H9 (cell line): Measurements from ENCODE around the gene PPP2R1A. TPM values are rescaled to one million over a fixed set of nuclear protein-coding genes. Genes with fewer than 3 reads are reported as not detected.

Experiments
- DNase-seq: peaks from one replicate; pipeline ENCODE4 v3.0.0-alpha.2; 2017
- H2AFZ ChIP-seq: one replicate; pipeline ENCODE4 v1.6.1; 2013; ENCODE audit warnings: mild to moderate bottlenecking, low read length, control low read depth, moderate library complexity
- H2AK5ac ChIP-seq: 2 replicates; pipeline ENCODE4 v1.6.1; 2013; ENCODE audit warnings: low read length, control low read depth, mixed read lengths; ENCODE audit not compliant: insufficient read length
- H2BK120ac ChIP-seq: one replicate; pipeline ENCODE4 v1.6.1; 2013; ENCODE audit warnings: low read depth, mild to moderate bottlenecking, low read length, control low read depth, inconsistent platforms; ENCODE audit not compliant: poor library complexity, severe bottlenecking
- H2BK12ac ChIP-seq: 2 replicates; pipeline ENCODE4 v1.6.1; 2013; ENCODE audit warnings: low read length, control low read depth, mixed read lengths, low read depth; ENCODE audit not compliant: insufficient read length
- H2BK15ac ChIP-seq: 2 replicates; pipeline ENCODE4 v1.6.1; 2013; ENCODE audit warnings: low read depth, low read length, control low read depth
- H2BK20ac ChIP-seq: one replicate; pipeline ENCODE4 v1.6.1; 2013; ENCODE audit warnings: low read depth, mild to moderate bottlenecking, low read length, control low read depth, inconsistent platforms; ENCODE audit not compliant: poor library complexity, severe bottlenecking
- H2BK5ac ChIP-seq: 2 replicates; pipeline ENCODE4 v1.6.1; 2013; ENCODE audit warnings: low read length, control low read depth, mixed read lengths; ENCODE audit not compliant: insufficient read length
- H3K14ac ChIP-seq: 2 replicates; pipeline ENCODE4 v1.6.1; 2013; ENCODE audit warnings: low read length, control low read depth; ENCODE audit not compliant: insufficient read depth
- H3K18ac ChIP-seq: 2 replicates; pipeline ENCODE4 v1.6.1; 2013; ENCODE audit warnings: low read depth, mild to moderate bottlenecking, mixed read lengths, low read length, control low read depth; ENCODE audit not compliant: insufficient read length
- H3K23ac ChIP-seq: 2 replicates; pipeline ENCODE4 v1.6.1; 2013; ENCODE audit warnings: low read length, control low read depth, mixed read lengths, low read depth; ENCODE audit not compliant: insufficient read length
- H3K23me2 ChIP-seq: 2 replicates; pipeline ENCODE4 v1.6.1; 2013; ENCODE audit warnings: low read depth, mild to moderate bottlenecking, mixed read lengths, low read length, control low read depth; ENCODE audit not compliant: insufficient read length, poor library complexity, severe bottlenecking
- H3K27ac ChIP-seq: 2 replicates; pipeline ENCODE4 v1.5.1; 2013; ENCODE audit warnings: low read length, control low read depth, mixed read lengths, low read depth; ENCODE audit not compliant: insufficient read length
- H3K27me3 ChIP-seq: 2 replicates; pipeline ENCODE4 v1.6.1; 2013; ENCODE audit warnings: low read length, control low read depth, inconsistent platforms; ENCODE audit not compliant: insufficient read depth
- H3K4ac ChIP-seq: 2 replicates; pipeline ENCODE4 v1.6.1; 2013; ENCODE audit warnings: low read depth, mild to moderate bottlenecking, control low read depth, inconsistent platforms, low read length, moderate library complexity
- H3K4me1 ChIP-seq: 2 replicates; pipeline ENCODE4 v1.6.1; 2013; ENCODE audit warnings: low read length, control low read depth, inconsistent platforms; ENCODE audit not compliant: insufficient read depth
- H3K4me2 ChIP-seq: 2 replicates; pipeline ENCODE4 v1.6.1; 2013; ENCODE audit warnings: low read length, control low read depth, mixed read lengths; ENCODE audit not compliant: insufficient read length, insufficient read depth
- H3K56ac ChIP-seq: 2 replicates; pipeline ENCODE4 v1.6.1; 2013; ENCODE audit warnings: low read depth, mild to moderate bottlenecking, mixed read lengths, low read length, control low read depth; ENCODE audit not compliant: insufficient read length
- H3K79me1 ChIP-seq: 2 replicates; pipeline ENCODE4 v1.6.1; 2013; ENCODE audit warnings: low read depth, mild to moderate bottlenecking, moderate library complexity, low read length, control low read depth, inconsistent platforms; ENCODE audit not compliant: insufficient read depth, poor library complexity, severe bottlenecking
- H3K79me2 ChIP-seq: 2 replicates; pipeline ENCODE4 v1.6.1; 2013; ENCODE audit warnings: low read length, control low read depth, inconsistent platforms; ENCODE audit not compliant: insufficient read depth
- H3K9ac ChIP-seq: 2 replicates; pipeline ENCODE4 v1.6.1; 2013; ENCODE audit warnings: low read length, control low read depth, mixed read lengths; ENCODE audit not compliant: insufficient read length; ENCODE audit errors: extremely low read depth
- H3K9me3 ChIP-seq: one replicate; pipeline ENCODE4 v1.6.1; 2013; ENCODE audit warnings: low read depth, low read length, inconsistent platforms; ENCODE audit not compliant: control insufficient read depth
- H3T11ph ChIP-seq: one replicate; pipeline ENCODE4 v1.6.1; 2013; ENCODE audit warnings: mild to moderate bottlenecking, low read length, control low read depth, inconsistent platforms
- H4K20me1 ChIP-seq: one replicate; pipeline ENCODE4 v1.6.1; 2013; ENCODE audit not compliant: control insufficient read depth, insufficient read length, insufficient read depth
- H4K5ac ChIP-seq: 2 replicates; pipeline ENCODE4 v1.6.1; 2013; ENCODE audit warnings: low read depth, mild to moderate bottlenecking, mixed read lengths, low read length, control low read depth; ENCODE audit not compliant: insufficient read length
- H4K8ac ChIP-seq: replicated peaks from 2 replicates; pipeline ENCODE4 v1.6.1; 2013; ENCODE audit warnings: low read length, control low read depth, mixed read lengths, low read depth; ENCODE audit not compliant: insufficient read length
- H4K91ac ChIP-seq: 2 replicates; pipeline ENCODE4 v1.6.1; 2013; ENCODE audit warnings: low read depth, mild to moderate bottlenecking, moderate library complexity, mixed read lengths, low read length, control low read depth; ENCODE audit not compliant: insufficient read length
- H3K27ac Mint-ChIP-seq, 3 experiments: 2 replicates in 2 of 3; 3 replicates in 1 of 3; pipeline ENCODE4 v1.8.0; 2020 to 2021; ENCODE audit warnings: mixed read lengths in 3 of 3, mild to moderate bottlenecking in 1 of 3, moderate library complexity in 1 of 3
- H3K27me3 Mint-ChIP-seq: 2 replicates; pipeline ENCODE4 v1.8.0; 2021; ENCODE audit warnings: low read depth, mild to moderate bottlenecking, moderate library complexity, mixed read lengths
- H3K36me3 Mint-ChIP-seq, 3 experiments: 2 replicates in 2 of 3; 3 replicates in 1 of 3; pipeline ENCODE4 v1.8.0; 2020 to 2021; ENCODE audit warnings: low read depth in 3 of 3, mixed read lengths in 3 of 3; ENCODE audit not compliant: insufficient read depth in 1 of 3
- H3K4me1 Mint-ChIP-seq, 2 experiments: 2 replicates each; pipeline ENCODE4 v1.8.0; 2020; ENCODE audit warnings: mixed read lengths in 2 of 2
- H3K4me3 Mint-ChIP-seq, 2 experiments: 2 replicates in 1 of 2; 3 replicates in 1 of 2; pipeline ENCODE4 v1.8.0; 2020 to 2021; ENCODE audit warnings: mild to moderate bottlenecking in 2 of 2, mixed read lengths in 2 of 2, moderate library complexity in 1 of 2
- H3K9me3 Mint-ChIP-seq, 2 experiments: 2 replicates in 1 of 2; 3 replicates in 1 of 2; pipeline ENCODE4 v1.8.0; 2020; ENCODE audit warnings: mild to moderate bottlenecking in 2 of 2, mixed read lengths in 2 of 2, moderate library complexity in 1 of 2
- WGBS: extraction: QIAGEN DNeasy Blood & Tissue Kit; methylation state at CpG from one replicate; pipeline ENCODE4 v1.1.7; 2013; ENCODE audit warnings: missing lambda C conversion rate, low lambda C conversion rate, mixed read lengths; ENCODE audit not compliant: insufficient read length; ENCODE audit errors: extremely low coverage; 5-methylcytosine and 5-hydroxymethylcytosine counted together
- total RNA-seq: library from RNA; stranded (reverse); gene quantifications from 2 replicates; pipeline ENCODE4 v1.2.1, GENCODE V29; 2021
- TF ChIP-seq, protein P1 (sequence below): fragments of 200-600 bp; sonication (generic); conservative IDR thresholded peaks from 3 replicates; pipeline ENCODE4 v1.8.0; 2021; ENCODE audit warnings: antibody characterized with exemption, mild to moderate bottlenecking

The PPP2R1A gene
- total RNA-seq, 1 experiment from 2014 or later = 432 TPM

DNA sequence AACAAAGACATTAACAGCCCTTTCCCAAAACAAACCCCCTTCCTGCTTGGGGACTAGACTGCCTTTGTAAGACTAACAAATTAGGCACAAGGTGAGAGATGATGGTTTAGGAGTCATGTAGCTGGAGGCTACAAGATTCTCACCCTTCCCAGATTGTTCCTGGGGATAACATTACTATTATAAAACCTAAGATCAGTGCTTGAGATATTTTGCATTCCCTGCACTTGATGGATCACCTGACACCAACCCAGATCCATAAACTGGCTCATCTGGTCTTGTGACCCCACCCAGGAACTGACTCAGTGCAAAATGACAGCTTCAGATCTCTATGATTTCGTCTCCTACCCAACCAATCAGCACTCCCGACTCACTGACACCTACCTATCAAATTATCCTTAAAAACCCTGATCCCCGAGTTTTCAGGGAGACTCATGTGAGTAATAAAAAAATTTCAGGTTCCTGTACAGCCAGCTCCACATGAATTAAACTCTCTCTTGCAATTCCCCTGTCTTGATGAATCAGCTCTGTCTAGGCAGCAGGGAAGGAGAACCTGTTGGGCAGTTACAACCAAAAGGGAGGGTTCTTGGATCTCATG lies 47.8 kb upstream of the PPP2R1A start:
- Histone ChIP-seq H3K9me3 (peaks cover 8% of the 10 kb centered on the region), H4K20me1 (peaks cover 2% of the 10 kb centered on the region), H3T11ph (no peak overlapping the region), H3K27ac (no peak overlapping the region), H3K79me1 (no peaks in the 10 kb centered on the region), H3K14ac (no peak overlapping the region), H2BK20ac (no peak overlapping the region), H3K23ac (no peak overlapping the region), H3K56ac (no peak overlapping the region), H3K4me2 (no peak overlapping the region), H2BK12ac (no peak overlapping the region), H3K4me1 (no peaks in the 10 kb centered on the region), H3K18ac (no peak overlapping the region), H3K27me3 (no peaks in the 10 kb centered on the region), H4K8ac (no peak overlapping the region), H2BK15ac (no peak overlapping the region), H3K23me2 (peaks cover 14% of the 10 kb centered on the region), H2AK5ac (no peak overlapping the region), H2BK5ac (no peak overlapping the region), H3K79me2 (peaks cover 4% of the 10 kb centered on the region; the same call in 1 of the 2 replicates), H3K4ac (no peak overlapping the region), H2AFZ (no peak overlapping the region), H3K9ac (no peak overlapping the region), H4K5ac (no peak overlapping the region), H2BK120ac (no peak overlapping the region), H4K91ac (no peak overlapping the region)
- H3K27me3 Mint-ChIP-seq = no peaks in the 10 kb centered on the region
- H3K4me1 Mint-ChIP-seq = peaks cover 13 to 16% of the 10 kb centered on the region in 2 experiments
- TF ChIP-seq, protein P1, sequence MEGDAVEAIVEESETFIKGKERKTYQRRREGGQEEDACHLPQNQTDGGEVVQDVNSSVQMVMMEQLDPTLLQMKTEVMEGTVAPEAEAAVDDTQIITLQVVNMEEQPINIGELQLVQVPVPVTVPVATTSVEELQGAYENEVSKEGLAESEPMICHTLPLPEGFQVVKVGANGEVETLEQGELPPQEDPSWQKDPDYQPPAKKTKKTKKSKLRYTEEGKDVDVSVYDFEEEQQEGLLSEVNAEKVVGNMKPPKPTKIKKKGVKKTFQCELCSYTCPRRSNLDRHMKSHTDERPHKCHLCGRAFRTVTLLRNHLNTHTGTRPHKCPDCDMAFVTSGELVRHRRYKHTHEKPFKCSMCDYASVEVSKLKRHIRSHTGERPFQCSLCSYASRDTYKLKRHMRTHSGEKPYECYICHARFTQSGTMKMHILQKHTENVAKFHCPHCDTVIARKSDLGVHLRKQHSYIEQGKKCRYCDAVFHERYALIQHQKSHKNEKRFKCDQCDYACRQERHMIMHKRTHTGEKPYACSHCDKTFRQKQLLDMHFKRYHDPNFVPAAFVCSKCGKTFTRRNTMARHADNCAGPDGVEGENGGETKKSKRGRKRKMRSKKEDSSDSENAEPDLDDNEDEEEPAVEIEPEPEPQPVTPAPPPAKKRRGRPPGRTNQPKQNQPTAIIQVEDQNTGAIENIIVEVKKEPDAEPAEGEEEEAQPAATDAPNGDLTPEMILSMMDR = no peak
- no peak overlapping the region for H3K4me3 Mint-ChIP-seq
- no peak overlapping the region for H3K27ac Mint-ChIP-seq
- no peak for DNase-seq
- WGBS = no CpG with 5 or more reads among the region's 3 CpGs
- peaks cover 15 to 22% (median 15%) of the 10 kb centered on the region in 3 experiments for H3K36me3 Mint-ChIP-seq
- peaks cover 26 to 36% of the 10 kb centered on the region in 2 experiments for H3K9me3 Mint-ChIP-seq
